GM03348 (cell line): ENCODE measurements around the gene ZNF385B.
"Not testable (repeated sequence)": the region's sequence is repeated elsewhere in the genome, so short reads cannot be mapped to it uniquely, and the experiment has no call there.

ENCODE experiments used
- DNase-seq: peaks from one replicate; pipeline ENCODE4 v3.0.0; 2012; ENCODE audit warnings: low spot score

Gene ZNF385B

DNA sequence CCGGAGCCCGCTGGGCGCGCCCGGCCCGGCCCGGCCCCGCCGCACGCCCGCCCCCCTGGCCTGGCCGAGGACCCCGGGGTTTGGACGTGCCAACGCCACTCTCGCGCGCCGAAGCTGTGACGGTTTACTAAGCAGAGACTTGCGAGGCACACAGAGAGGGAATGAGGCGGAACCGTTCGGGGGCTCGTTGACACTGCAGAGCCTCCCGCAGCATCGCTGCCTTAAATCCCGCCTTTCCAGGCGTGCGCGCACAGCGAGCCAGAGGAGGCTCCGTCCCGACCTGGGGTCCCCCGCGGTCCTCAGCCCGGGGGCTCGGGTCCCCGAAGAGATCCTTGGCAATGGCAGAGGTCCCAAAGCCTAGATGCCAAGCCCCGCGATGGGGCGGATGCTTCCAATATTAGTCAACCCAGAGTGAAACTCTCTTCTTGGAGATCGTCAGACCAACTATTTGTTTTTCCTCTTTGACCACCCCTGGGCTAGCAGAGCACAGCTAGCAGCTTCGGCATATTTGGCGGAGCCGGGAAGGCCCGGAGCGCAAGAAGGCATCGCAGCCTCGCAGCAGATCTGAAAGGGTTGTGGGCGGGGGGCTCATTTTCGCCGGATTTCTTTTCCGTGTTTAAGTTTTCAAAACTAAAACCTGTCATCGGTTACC lies at the start of gene ZNF385B:
Gene ZNF385B (minus strand): TSS at position 197 of the 652 bp plus-strand sequence.
- peak; percentile 42 for DNase-seq

DNA sequence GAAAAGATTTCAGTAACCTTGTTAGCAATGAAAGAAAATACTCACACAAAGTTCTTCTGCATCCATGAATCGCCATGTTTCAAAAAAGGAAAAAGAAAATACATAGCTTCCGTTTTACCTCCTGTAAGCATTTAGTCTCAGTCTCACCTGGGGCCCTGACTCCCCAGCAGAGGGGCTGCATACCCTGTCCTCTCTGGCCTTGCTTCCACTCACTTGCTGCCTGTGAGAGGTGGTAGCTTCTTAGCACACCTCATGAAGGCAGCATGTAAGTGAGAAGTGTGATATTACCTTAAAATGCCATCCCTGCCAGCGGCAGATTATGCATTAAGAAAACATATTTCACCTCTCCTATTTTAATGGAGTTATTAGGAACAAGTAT lies 49.3 kb upstream of the ZNF385B start:
- no peak for DNase-seq

DNA sequence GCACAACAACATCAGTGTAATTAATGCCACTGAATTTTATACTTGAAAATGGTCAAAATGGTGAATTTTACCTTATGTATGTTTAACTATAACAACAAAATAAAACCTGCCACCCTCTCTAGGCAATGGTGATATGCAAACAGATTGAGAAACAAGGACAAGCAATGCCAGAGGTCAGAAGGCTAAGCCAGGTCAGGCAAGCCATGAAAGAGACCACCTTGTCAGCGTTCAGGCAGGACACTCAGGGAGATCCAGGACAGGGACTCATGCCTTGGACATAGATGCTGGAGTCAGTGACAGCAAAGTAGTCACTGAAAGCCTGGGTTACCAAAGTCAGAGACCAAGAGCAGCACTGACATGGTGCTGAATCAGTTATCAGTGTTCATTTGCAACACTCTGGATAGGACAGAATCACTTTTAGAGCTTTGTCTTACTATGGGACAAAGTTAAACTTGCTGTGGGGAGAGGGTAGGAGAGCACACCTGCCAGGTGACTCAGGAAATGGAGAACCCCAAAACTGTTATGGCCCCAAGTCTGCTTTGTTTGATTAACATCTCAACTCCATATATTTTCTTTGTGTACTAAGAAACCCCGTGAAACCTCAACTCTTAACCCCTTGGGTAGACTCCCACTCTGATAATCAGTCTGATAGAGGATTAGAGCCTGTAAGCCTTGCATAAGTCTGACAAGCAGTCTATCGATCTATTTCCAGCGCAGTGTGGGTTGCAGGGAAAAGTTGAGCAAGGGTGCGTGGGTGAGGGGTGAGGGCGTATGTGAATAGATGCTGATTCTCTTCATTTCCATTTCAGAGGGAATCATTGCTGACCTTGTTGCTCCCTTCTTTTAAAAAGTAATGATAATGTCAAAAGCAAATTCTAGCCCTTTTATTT lies 48.7 kb upstream of the ZNF385B start:
- DNase-seq: no peak

DNA sequence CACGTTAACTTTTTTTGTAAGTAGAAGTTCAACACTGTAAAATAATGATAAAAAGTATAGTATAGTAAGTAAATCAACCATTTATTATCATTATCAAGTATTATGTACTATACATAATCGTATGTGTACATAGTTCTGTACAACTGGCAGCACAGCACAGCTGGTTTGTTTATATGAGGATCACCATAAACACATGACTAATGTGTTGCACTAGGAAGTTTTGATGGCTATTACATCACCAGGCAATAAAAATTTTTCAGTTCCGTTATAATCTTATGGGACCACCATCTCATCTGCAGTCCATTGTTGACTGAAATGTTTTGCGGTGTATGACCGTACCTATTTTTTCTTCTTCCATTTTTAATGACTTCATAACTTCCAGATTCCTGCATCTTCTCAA lies 39.2 kb upstream of the ZNF385B start:
- no peak for DNase-seq

DNA sequence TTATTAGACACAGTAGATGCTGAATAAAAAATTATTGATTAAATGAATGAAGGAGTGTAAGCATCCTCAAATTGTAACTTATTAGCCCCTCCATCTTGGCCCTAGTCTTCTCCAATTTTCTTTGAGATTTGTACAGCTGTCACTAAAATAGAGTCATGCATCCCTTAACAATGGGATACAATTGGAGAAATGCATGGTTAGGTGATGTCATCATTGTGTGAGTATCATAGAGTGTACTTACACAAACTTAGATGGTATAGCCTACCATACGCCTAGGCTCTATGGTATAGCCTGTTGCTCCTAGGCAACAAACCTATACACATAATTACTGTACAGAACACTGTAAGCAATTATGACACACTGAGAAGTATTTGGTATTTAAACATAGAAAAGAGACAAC lies 38.3 kb upstream of the ZNF385B start:
- DNase-seq: no peak

DNA sequence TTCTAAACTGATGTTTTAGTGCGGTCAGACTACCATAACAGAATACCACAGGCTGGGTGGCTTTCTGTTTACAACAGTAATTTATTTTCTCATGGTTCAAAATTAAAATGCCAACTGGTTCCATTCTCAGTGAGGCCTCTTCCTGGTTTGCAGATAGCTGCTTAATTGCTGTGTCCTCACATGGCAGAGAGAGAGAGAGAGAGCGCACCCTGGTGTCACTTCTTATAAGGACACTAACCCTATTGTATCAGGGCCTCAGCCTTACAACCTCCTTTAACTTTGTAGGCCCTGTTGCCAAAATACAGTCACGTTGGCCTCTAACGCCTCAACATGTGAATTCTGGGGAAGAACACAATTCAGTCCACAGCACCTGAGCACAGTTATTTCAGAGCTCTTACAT lies 37.5 kb upstream of the ZNF385B start:
- no peak for DNase-seq

DNA sequence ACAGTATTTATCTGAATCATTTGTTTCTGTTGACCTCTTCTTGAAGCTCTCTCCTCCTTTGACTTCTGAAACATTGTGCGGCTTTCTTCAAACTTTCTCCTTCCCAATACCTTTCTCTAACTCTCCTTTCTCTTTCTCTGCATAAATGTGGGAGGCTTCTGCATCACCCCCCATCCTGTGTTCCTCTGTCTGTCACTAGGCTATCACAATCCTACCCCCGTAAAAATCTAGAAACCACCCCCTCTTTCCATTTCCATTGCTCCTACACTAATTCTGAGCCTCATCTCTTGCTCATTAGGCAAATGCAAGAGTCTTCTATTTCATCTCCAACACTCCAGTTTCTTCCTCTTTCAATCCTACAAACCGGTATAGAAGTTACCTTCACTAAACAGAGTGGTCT lies 32.2 kb upstream of the ZNF385B start:
- no peak for DNase-seq

DNA sequence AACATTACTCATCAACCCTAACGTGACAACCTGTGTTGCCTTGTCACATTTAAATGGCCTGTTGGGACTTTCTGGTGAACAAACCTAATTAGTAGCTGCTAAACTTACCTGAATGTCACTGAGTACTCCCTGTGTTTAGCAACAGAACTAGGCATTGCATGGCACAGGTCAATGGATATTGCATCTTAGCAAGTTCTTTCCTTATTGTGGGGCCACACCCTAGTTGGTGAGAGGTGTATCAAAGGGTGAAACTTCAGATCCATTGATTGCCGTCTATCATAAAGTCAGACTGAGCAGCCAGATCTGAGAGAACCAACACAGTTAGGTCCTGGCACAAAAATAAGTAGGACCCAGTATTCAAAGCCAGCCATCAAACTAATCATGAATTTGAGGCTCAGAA lies 29.8 kb upstream of the ZNF385B start:
- DNase-seq: no peak

DNA sequence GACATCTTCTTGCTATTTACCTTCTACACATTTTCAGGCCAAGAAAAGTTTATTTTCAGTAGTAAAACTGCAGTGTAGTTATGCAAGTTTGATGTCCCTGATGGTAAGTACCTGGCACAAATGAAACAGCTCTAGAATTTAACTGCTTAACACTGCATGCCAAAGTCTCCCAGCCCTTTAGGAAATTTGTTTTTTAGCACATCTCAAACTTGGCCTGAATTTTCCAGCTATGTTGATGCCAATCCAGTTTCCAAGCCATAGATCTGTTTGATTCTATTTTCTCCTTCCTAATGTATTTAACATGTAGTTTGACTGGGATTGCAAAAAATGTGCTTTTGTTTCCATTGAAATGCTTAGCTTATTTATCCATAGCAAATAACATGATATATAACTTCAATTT lies 29.3 kb upstream of the ZNF385B start:
- DNase-seq: no peak

DNA sequence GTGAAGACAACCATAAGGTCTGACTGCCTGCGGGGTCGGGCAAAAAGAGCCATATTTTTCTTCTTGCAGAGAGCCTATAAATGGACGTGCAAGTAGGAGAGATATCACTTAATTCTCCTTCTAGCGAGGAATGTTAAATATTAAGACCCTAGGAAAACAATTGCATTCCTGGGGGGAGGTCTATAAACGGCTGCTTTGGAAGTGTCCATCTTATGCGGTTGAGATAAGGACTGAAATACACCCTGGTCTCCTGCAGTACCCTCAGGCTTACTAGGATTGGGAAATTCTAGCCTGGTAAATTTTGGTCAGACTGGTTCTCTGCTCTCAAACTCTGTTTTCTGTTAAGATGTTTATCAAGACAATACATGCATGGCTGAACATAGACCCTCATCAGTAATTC lies 27.2 kb upstream of the ZNF385B start:
- DNase-seq: not testable (repeated sequence)

DNA sequence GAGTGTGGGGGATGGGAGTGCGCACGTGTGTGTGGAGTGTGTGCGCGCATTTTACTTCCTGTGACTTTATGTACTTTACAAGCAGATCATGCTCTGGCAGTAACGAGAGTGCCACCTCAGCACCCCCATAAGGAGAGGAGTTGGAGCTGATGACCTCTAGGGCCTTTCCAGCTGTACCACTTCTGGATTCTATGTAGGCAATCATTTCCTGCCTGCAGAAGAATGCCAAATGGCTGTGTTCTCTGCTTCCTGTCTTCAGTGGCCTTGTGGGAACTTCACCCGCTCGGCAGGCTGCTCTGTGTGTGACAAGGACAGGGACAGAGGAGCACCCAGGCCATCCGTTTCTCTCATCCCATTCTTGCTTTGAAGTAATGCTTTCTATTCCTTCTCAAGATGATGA lies 22.8 kb upstream of the ZNF385B start:
- DNase-seq: no peak

DNA sequence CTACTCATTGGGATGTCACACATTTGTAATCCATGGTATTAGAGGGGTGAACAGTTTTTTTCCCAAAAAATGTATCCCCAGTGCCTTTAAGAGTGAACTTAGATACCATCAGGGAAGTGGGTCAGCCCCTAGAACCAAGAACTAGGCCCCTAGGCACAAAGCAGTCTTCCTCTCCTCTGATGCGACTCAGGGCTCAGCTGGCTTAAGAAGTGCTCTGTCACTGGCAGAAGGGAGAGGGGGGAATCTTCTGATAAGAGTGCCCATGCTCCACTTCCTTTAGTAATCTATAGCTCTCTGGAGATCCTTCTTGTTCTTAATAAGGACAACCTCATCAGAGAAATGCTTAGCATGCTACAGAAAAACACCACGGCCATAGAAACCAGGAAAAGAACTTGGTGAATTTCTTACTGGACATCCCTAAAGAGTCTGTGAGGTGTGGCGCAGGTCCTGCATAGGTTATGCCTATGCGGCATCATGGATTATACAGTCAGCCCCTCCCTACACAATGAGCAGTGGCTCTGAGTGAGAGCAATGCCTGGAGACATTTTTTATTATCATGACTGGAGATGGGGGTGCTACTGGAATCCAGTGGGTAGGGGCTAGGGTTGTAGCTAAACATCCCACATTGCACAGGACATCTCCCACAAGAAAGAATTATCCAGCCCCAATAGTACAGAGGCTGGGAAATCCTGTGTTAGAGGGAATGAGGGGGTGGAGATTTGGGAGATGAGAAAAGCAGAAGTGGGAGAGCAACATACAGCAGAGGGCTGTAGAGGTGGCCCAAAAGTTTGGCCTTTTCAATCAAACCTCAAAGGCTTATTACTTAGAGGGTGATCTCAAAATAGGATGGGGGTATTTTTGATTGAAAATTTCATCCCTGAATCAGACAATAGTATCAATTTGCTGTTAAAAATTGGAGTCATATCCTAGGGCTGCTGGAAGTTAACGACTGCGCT lies 21.7 kb upstream of the ZNF385B start:
- DNase-seq: no peak

DNA sequence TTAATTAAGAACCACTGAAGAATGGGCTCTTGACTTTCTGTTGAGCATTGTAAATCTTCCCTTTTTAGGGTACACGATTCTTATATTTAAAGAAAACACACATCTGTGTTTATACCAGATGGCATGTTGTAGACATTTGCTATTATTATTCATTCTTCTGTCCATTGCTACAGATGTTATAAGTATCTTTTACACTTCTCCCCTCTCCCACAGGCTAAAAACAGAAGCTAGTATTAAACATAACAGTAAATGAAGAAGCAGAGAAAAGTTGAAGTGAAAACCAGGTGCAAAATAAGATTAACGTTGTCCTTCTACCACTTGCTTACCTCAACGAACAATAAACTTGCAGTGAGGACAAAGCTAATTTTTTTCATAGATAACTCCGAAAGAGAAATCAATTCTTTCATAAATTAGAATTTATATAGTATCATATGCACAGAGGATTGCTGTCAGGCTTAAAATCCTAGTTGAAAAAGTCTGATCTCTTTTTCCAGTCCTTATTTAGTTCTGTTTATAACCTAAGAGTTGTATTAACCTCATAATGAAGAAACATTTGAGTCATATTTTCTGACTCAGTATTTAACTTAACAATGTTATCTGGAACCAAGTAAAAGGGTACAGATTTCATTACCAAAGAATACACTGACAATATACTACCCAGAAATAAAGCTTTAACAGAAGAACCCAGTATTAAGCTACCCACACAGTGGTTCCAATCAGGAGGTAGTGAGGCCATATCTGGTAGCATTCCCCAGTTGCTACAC lies 16.4 kb upstream of the ZNF385B start:
- no peak for DNase-seq

DNA sequence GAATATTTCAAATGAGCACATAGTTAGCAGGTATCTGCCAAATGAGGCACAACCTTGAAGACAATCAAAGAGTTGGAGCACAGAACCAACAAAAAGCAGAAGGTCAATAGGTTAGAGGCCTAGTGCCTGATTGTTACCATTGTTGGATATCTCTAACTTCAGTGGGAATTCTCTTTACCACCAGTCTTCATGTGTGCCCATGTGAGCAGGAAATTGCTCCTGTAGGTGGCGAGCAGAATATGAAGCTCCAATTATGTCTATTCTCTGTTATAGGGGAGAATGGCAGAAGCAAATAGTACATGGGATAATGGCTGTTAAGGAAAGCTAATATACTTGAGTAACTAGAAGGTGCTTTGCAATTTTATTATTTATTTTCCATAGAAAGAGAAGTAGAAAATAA lies 14.9 kb upstream of the ZNF385B start:
- DNase-seq: no peak

DNA sequence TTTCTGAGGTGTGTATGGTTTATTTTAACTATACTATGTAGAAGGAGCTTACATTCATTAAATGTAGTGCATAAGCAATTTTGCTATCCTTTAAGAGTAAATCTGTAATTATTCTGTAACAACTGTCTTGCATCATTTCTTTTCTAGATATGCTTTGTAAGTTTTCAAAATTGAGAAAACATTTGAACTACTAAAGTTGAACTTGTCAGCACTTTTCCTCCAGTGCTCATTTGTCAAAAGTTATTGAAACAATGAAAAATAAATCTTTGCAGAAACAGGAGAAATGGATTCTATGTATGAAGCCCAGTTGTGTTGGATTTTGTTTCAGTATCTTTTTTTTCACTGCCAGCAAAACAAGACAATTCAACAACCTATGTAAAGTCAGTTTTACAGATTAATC lies 14.5 kb upstream of the ZNF385B start:
- no peak for DNase-seq

DNA sequence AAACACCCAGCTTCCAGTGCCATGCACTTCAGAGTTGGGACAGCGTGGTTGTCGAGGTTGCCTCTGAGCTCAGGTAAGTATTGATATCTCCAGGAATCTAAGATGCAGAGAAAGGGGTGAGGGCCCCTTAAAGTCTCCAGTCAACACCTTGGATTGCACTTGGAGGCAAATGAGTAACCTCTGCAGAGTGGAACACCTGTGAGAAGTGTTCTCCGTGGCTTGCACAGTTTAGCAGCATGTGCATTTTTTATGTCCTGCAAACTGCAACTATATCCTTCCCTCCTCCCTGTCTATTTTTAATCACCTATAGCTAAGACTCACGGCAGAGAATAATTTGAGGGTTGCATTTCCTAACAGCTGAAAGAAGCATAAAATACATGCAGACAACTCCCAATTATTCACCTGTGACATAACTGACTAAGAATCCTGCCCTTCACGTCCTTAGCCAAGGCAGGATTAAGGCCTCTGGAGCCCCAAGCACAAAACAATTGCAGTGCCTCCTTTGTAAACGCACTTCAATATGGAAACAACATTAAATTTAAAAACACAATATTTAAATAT lies 1.6 kb upstream of the ZNF385B start:
- no peak for DNase-seq

DNA sequence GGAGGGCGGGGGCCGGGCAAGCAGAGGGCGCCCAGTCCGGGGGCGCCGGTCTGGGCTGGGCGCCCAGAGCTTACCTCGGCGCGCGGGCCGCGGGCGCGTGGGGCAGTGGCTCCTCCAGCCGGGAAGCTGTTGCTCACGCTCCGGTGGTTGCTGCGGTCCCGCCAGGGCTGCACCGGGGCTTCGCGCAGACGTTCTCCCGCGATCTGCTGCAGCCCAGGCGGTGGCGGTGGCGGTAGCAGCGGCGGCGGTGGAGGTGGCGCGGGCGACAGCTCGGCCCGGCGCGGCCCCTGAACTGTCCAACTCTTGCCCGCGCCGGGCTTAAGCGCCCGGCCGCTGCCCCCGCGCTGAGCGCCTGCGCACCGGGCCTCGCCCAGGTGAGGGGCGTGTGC lies 391 bp downstream of the ZNF385B start:
- peak; percentile 36 for DNase-seq

DNA sequence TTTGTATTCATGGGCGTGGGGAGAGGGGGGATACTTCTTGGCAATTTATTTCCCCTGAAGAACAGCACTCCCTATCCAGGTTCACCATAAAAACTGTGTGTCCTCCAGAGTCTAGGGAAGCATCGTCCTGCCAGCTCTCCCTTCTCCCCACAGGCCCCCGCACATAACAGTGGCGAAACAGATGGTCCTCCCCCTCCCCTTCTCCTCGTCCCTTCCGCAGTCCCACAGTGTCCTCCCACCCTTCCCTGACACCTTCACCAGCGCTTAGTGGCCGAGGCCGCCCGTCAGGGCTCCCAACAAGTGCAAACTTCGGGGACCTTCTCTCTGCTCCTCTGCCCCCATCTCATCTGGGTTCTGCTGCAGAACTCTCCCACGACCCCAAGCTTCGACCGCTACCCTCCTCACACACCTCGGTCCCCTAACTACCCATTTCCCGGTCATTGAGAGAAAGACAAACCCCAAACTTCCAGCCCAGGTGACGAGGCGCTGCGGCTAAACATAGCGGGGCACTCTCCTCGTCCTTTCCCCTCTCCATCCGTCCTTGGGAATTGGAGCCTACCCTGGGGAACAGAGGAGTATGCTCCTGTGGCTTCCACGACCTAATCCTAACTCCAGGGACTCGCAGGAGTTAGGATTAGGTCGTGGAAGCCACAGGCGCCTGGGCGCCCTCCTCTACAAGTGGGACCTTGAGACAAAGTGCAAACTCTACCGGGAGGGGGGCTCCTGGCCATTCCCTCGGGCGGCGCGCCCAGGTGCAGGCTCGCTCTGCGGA lies 971 bp downstream of the ZNF385B start:
- peak; percentile 11 for DNase-seq

DNA sequence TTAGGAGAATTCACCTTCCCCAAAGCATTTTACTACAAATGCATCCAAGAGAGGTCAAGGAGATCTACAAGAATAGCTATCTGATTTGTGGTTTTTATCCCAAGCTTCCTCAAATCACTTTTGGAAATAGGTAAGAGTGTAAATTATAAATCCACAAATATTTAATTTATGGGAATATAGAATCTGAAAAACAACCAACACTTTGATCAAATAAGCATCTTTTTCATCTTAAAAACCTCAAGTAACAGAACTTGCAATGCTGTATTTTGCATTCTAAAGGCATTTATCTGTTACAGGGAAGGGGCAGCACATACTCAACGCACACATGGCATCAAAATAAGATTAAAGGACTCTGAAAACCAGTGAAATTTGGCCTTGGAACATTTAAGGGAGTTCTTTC lies 1.9 kb downstream of the ZNF385B start:
- no peak for DNase-seq

DNA sequence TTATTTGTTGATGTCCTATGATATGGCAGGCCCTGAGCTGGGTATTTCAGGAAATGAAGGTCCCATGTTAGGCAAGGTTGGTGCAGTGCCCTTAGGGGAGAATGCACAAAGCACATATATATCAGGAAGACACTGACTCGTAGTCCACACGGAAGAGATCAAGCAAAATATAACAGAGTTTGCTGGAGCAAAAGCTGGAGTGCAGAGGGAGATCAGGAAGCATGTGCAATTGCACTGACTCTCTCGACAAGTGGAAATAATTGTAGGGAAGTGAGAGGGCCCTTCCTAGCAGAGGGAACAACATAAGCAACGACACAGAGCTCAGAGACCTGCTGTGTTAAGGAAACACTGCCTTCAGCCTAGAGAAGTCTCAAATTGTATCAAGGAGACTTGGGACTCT lies 4.2 kb downstream of the ZNF385B start:
- no peak for DNase-seq

DNA sequence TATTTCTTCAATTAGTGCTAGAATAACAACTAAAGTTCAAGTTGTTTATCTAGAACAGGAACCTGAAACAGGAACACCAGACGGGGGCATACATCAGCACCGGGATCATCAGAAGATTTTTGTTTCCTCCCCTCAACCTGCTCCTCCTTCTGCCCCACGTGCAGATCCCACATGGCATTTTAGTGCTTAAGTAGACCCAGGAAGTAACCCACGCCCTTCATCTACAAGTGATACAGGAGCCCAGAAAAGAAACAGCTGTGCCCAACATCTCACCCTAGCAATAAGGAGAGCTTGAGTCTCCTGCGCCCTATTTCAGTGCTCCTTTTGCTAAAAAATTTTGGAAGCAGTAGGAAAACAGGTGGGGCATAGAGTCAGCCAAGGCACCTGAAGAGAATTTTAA lies 5.2 kb downstream of the ZNF385B start:
- no peak for DNase-seq
